ENCODE results near the gene OR2S2. TPM values are rescaled to one million over a fixed set of nuclear protein-coding genes. Genes with fewer than 3 reads are reported as not detected.

The OR2S2 gene
- total RNA-seq, 1 experiment from 2014 or later, result not detected

GRCh38 chr9:35939679-35940250 lies 18.2 kb downstream of the OR2S2 start:
- TF ChIP-seq CREB1 (CRISPR knock-in tag; IDR thresholded peaks at IDR 0.05) (no peak), RORB (CRISPR knock-in tag; IDR thresholded peaks at IDR 0.05) (no peak), HMGXB4 (CRISPR knock-in tag; IDR thresholded peaks at IDR 0.05) (no peak), NR2C2 (CRISPR knock-in tag; IDR thresholded peaks at IDR 0.05) (no peak), ATF6 (CRISPR knock-in tag; IDR thresholded peaks at IDR 0.05) (no peak), JUN (CRISPR knock-in tag; IDR thresholded peaks at IDR 0.05) (no peak), ZNF138 (CRISPR knock-in tag; conservative IDR thresholded peaks at IDR 0.05) (no peak), PREB (CRISPR knock-in tag; IDR thresholded peaks at IDR 0.05; ENCODE audit: borderline replicate concordance) (no peak), ZNF263 (CRISPR knock-in tag; IDR thresholded peaks at IDR 0.05; ENCODE audit: low read depth) (no peak), GRHL2 (CRISPR knock-in tag; IDR thresholded peaks at IDR 0.05; ENCODE audit: insufficient replicate concordance, severe bottlenecking) (no peak), OVOL2 (CRISPR knock-in tag; IDR thresholded peaks at IDR 0.05; ENCODE audit: borderline replicate concordance) (no peak), TCF7 (CRISPR knock-in tag; IDR thresholded peaks at IDR 0.05; ENCODE audit: low read depth) (no peak), SP1 (CRISPR knock-in tag; conservative IDR thresholded peaks at IDR 0.05) (no peak), ETV6 (CRISPR knock-in tag; IDR thresholded peaks at IDR 0.05) (no peak)
- TF ChIP-seq, protein P1, sequence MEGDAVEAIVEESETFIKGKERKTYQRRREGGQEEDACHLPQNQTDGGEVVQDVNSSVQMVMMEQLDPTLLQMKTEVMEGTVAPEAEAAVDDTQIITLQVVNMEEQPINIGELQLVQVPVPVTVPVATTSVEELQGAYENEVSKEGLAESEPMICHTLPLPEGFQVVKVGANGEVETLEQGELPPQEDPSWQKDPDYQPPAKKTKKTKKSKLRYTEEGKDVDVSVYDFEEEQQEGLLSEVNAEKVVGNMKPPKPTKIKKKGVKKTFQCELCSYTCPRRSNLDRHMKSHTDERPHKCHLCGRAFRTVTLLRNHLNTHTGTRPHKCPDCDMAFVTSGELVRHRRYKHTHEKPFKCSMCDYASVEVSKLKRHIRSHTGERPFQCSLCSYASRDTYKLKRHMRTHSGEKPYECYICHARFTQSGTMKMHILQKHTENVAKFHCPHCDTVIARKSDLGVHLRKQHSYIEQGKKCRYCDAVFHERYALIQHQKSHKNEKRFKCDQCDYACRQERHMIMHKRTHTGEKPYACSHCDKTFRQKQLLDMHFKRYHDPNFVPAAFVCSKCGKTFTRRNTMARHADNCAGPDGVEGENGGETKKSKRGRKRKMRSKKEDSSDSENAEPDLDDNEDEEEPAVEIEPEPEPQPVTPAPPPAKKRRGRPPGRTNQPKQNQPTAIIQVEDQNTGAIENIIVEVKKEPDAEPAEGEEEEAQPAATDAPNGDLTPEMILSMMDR (IDR thresholded peaks at IDR 0.05), result no peak
- ChIA-PET CTCF (interaction anchor here (1.0 to 2.3 kb wide), 4 partner anchors 10 to 126 kb away, joined by 3 to 6 read pairs (median 4); no protein-coding TSS in a partner anchor), POLR2A (no interaction called here)
- no peak for DNase-seq (ENCODE audit: low spot score)
- Mint-ChIP-seq H3K27me3 (ENCODE audit: low read depth) (peaks cover 58% of the 10 kb centered on the region), H3K4me1 (no peaks in the 10 kb centered on the region), H3K27ac (no peak overlapping the region), H3K36me3 (no peaks in the 10 kb centered on the region), H3K9me3 (peaks cover 10% of the 10 kb centered on the region), H3K4me3 (no peak overlapping the region)
- ATAC-seq, result no peak

DNA sequence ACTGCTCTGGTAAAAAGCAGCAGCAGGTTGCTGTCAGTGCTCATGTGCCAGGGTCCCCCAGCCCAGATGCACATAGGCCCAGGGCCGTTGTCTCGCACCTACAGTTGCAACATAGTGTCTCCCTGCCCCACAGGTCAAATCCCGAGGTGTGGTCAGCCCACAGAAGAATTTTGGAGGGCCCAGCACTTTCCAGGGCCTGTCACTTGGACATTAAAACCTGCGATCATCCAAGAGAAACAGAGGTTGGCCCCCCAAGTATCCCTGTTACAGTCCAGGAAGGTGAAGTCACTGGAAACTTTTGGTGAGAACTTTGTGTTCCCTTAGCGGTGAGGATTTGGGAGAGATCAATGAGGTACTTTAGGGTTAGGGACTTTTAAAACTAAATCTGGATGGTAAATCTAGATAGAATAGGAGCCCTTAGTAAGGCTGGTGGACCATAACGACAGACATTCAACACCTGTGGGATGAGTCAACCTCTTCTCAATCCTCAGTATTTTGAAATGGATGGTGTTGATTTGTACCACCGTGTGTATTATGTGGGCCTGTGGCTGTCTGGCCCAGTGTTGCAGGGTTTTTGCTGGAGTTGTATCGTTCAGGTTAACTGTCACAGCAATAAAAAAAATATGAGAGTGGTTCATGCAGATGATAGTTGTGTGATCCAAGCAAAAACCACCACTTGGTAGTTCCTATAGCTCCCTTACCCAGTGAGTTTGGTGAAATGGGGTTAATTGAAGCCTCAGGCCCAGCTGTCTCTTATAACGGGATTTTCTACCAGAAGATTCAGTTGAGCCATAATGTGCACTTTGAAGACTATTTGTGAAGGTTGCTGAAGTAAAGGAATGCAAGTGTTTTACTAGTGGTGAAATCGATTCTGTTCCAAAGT lies 19.2 kb downstream of the OR2S2 start:
- H3K27me3 Mint-ChIP-seq (ENCODE audit: low read depth), result peaks cover 48% of the 10 kb centered on the region
- ChIA-PET POLR2A (no interaction called here), CTCF (interaction anchor here (1.5 kb wide), 1 partner anchor 11 kb away, joined by 3 read pairs; no protein-coding TSS in a partner anchor)
- ATAC-seq (no peak), DNase-seq (ENCODE audit: low spot score) (no peak)
- TF ChIP-seq, protein P2, sequence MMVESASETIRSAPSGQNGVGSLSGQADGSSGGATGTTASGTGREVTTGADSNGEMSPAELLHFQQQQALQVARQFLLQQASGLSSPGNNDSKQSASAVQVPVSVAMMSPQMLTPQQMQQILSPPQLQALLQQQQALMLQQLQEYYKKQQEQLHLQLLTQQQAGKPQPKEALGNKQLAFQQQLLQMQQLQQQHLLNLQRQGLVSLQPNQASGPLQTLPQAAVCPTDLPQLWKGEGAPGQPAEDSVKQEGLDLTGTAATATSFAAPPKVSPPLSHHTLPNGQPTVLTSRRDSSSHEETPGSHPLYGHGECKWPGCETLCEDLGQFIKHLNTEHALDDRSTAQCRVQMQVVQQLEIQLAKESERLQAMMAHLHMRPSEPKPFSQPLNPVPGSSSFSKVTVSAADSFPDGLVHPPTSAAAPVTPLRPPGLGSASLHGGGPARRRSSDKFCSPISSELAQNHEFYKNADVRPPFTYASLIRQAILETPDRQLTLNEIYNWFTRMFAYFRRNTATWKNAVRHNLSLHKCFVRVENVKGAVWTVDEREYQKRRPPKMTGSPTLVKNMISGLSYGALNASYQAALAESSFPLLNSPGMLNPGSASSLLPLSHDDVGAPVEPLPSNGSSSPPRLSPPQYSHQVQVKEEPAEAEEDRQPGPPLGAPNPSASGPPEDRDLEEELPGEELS (CRISPR knock-in tag; IDR thresholded peaks at IDR 0.05), result no peak
- TF ChIP-seq ZNF232 (CRISPR knock-in tag; IDR thresholded peaks at IDR 0.05) (no peak), E2F4 (CRISPR knock-in tag; IDR thresholded peaks at IDR 0.05; ENCODE audit: borderline replicate concordance, low read depth) (no peak), NFE2L1 (CRISPR knock-in tag; IDR thresholded peaks at IDR 0.05) (no peak), FOXK1 (CRISPR knock-in tag; IDR thresholded peaks at IDR 0.05) (no peak), ZNF317 (CRISPR knock-in tag; IDR thresholded peaks at IDR 0.05; ENCODE audit: borderline replicate concordance, low read depth) (no peak), RELA (CRISPR knock-in tag; IDR thresholded peaks at IDR 0.05; ENCODE audit: borderline replicate concordance) (no peak)
- peaks cover 8% of the 10 kb centered on the region for H3K9me3 Mint-ChIP-seq
- no peaks in the 10 kb centered on the region for H3K4me1 Mint-ChIP-seq
- H3K36me3 Mint-ChIP-seq, result no peaks in the 10 kb centered on the region
- H3K27ac Mint-ChIP-seq, result no peak overlapping the region
- no peak overlapping the region for H3K4me3 Mint-ChIP-seq

Measured in WTC11 (cell line).